ENCODE data around the gene FAM47E. TPM values are rescaled to one million over a fixed set of nuclear protein-coding genes. Genes with fewer than 3 reads are reported as not detected.

The FAM47E gene
- total RNA-seq, 1 experiment from 2014 or later = 0.72 TPM

DNA sequence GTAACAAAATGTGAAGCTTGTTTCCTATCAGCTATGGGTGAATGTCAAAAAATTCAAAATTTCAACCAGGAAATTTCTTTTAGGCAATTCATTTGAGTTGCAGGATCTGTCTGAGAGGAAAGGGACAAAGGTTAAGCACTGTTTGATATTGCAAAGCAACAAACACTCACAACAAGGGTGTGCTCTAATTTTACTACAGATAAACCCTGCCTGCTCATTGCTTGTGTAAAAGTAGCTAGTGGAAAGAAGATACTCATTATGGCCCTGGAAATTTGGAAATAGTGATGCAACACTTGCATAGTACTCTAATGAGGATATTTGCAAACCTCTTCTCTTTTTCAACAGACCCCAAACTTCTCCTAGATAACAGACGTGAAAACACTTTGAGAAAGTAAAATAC lies 27.1 kb downstream of the FAM47E start:
- intact Hi-C loops (cut with micrococcal nuclease; ENCODE audit: unreplicated experiment) (no loop called here), in situ Hi-C loops (cut with HindIII; ENCODE audit: low pct_unique_long_range_greater_than_20kb, low sequenced_read_pairs) (no loop called here)
- no TSS peak for BruUV-seq (replicated peaks)
- ATAC-seq (no peak), DNase-seq (ENCODE audit: low read depth, low spot score) (no peak)
- Histone ChIP-seq H3K9me3 (ENCODE audit: control insufficient read depth, insufficient read depth, low read depth, low read length) (no peaks in the 10 kb centered on the region), H3K27me3 (ENCODE audit: control insufficient read depth, insufficient read depth, low read length) (no peaks in the 10 kb centered on the region), H3K36me3 (ENCODE audit: control insufficient read depth, insufficient read depth, low read length) (no peaks in the 10 kb centered on the region), H3K4me3 (ENCODE audit: low read depth in 2 of 2, low read length in 2 of 2) (no peak overlapping the region), H3K4me1 (ENCODE audit: control insufficient read depth, insufficient read depth, low read length) (no peaks in the 10 kb centered on the region), H3K27ac (ENCODE audit: low read length) (no peak overlapping the region)
- TF ChIP-seq POLR2AphosphoS5 (IDR thresholded peaks at IDR 0.05; ENCODE audit: low read depth, low read length) = no peak
- TF ChIP-seq, protein P1, sequence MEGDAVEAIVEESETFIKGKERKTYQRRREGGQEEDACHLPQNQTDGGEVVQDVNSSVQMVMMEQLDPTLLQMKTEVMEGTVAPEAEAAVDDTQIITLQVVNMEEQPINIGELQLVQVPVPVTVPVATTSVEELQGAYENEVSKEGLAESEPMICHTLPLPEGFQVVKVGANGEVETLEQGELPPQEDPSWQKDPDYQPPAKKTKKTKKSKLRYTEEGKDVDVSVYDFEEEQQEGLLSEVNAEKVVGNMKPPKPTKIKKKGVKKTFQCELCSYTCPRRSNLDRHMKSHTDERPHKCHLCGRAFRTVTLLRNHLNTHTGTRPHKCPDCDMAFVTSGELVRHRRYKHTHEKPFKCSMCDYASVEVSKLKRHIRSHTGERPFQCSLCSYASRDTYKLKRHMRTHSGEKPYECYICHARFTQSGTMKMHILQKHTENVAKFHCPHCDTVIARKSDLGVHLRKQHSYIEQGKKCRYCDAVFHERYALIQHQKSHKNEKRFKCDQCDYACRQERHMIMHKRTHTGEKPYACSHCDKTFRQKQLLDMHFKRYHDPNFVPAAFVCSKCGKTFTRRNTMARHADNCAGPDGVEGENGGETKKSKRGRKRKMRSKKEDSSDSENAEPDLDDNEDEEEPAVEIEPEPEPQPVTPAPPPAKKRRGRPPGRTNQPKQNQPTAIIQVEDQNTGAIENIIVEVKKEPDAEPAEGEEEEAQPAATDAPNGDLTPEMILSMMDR (IDR thresholded peaks at IDR 0.05) = no peak
- TF ChIP-seq, protein P2, sequence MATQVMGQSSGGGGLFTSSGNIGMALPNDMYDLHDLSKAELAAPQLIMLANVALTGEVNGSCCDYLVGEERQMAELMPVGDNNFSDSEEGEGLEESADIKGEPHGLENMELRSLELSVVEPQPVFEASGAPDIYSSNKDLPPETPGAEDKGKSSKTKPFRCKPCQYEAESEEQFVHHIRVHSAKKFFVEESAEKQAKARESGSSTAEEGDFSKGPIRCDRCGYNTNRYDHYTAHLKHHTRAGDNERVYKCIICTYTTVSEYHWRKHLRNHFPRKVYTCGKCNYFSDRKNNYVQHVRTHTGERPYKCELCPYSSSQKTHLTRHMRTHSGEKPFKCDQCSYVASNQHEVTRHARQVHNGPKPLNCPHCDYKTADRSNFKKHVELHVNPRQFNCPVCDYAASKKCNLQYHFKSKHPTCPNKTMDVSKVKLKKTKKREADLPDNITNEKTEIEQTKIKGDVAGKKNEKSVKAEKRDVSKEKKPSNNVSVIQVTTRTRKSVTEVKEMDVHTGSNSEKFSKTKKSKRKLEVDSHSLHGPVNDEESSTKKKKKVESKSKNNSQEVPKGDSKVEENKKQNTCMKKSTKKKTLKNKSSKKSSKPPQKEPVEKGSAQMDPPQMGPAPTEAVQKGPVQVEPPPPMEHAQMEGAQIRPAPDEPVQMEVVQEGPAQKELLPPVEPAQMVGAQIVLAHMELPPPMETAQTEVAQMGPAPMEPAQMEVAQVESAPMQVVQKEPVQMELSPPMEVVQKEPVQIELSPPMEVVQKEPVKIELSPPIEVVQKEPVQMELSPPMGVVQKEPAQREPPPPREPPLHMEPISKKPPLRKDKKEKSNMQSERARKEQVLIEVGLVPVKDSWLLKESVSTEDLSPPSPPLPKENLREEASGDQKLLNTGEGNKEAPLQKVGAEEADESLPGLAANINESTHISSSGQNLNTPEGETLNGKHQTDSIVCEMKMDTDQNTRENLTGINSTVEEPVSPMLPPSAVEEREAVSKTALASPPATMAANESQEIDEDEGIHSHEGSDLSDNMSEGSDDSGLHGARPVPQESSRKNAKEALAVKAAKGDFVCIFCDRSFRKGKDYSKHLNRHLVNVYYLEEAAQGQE (IDR thresholded peaks at IDR 0.05; ENCODE audit: insufficient read depth in 1 of 2, low read depth in 2 of 2, low read length in 1 of 2) = no peak
- no peak for TF ChIP-seq SIN3A (IDR thresholded peaks at IDR 0.05; ENCODE audit: borderline replicate concordance, insufficient read depth, low read depth, low read length)
- TF ChIP-seq TCF7L2 (IDR thresholded peaks at IDR 0.05; ENCODE audit: low read depth, low read length) = no peak
- POLR2A ChIA-PET = no interaction called here
- CTCF ChIA-PET = no interaction called here

DNA sequence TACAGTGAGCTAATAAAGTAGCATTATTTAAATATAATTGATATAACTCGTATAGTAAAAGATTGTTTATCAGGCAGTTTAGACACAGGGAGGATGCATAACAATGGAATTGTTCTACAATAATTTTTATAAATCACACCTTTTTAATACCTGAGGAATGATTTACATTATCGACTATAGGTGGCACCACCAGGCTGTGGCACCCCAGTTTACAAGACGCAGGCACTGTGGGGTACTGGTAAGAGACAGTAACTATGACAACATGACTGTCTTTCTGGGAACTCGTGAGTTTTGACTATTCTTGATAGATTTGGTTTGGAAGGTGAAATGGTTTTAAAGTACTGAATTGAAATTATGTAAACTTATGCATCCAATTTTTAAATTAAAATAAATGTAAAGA lies 27.9 kb downstream of the FAM47E start:
- ChIA-PET CTCF (no interaction called here), POLR2A (no interaction called here)
- DNase-seq (ENCODE audit: low read depth, low spot score) = no peak
- no peak overlapping the region for H3K4me3 ChIP-seq (ENCODE audit: low read depth in 2 of 2, low read length in 2 of 2)
- BruUV-seq (replicated peaks) = no TSS peak
- intact Hi-C loops (cut with micrococcal nuclease; ENCODE audit: unreplicated experiment) = no loop called here
- ATAC-seq = no peak
- no peak overlapping the region for H3K27ac ChIP-seq (ENCODE audit: low read length)
- no peaks in the 10 kb centered on the region for H3K4me1 ChIP-seq (ENCODE audit: control insufficient read depth, insufficient read depth, low read length)
- H3K27me3 ChIP-seq (ENCODE audit: control insufficient read depth, insufficient read depth, low read length) = no peaks in the 10 kb centered on the region
- no peaks in the 10 kb centered on the region for H3K36me3 ChIP-seq (ENCODE audit: control insufficient read depth, insufficient read depth, low read length)
- TF ChIP-seq, protein P2 (IDR thresholded peaks at IDR 0.05; ENCODE audit: insufficient read depth in 1 of 2, low read depth in 2 of 2, low read length in 1 of 2) = no peak
- no peak for TF ChIP-seq TCF7L2 (IDR thresholded peaks at IDR 0.05; ENCODE audit: low read depth, low read length)
- TF ChIP-seq SIN3A (IDR thresholded peaks at IDR 0.05; ENCODE audit: borderline replicate concordance, insufficient read depth, low read depth, low read length) = no peak
- TF ChIP-seq, protein P1 (IDR thresholded peaks at IDR 0.05) = no peak
- TF ChIP-seq POLR2AphosphoS5 (IDR thresholded peaks at IDR 0.05; ENCODE audit: low read depth, low read length) = no peak
- in situ Hi-C loops (cut with HindIII; ENCODE audit: low pct_unique_long_range_greater_than_20kb, low sequenced_read_pairs) = no loop called here
- no peaks in the 10 kb centered on the region for H3K9me3 ChIP-seq (ENCODE audit: control insufficient read depth, insufficient read depth, low read depth, low read length)

Measured in Panc1 (cell line).